NCI-H1105 treated with DMSO at 0.1 percent for 48 hours (cell line): Measurements from ENCODE around the gene RBM6.

ENCODE experiments used
- DNase-seq: peaks from one replicate; lab custom pipeline; 2025; lab: John Stamatoyannopoulos, UW

RBM6 gene

DNA sequence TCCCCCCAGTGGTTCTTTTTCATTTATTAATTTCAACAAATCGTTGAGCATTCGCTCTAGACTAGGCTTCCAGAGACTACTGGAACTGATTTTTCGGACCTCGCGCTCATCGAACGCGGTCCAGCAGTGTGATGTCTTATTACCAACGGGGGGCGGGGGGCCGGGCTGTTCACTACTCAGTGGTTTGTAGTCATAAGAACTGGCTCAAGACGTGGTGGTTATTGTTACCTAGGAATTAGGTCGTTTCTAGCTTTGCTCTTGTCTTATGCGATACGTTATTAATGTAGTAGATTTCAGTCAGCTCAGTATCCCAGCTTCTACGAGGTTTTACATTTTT, 149.6 kb downstream of the RBM6 start:
- no peak for DNase-seq

DNA sequence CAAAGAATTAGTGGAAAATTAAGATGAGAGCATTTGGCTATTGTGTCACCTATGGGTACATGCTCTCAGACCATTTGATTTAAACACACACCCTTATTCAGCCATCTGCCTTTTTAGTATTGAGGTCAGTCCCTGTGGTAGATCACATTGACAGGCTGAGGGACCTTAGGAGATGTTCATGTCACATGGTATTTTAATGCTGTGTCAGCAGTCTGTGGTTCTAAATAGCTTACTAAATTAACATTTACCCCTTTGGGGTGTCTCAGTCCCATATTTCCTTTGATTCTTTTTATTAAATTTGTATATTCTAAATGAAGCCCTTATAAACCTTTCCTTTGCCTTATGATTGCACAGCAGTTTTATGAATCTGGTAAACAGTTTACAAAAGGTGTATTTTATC, 151.0 kb downstream of the RBM6 start:
- no peak for DNase-seq

DNA sequence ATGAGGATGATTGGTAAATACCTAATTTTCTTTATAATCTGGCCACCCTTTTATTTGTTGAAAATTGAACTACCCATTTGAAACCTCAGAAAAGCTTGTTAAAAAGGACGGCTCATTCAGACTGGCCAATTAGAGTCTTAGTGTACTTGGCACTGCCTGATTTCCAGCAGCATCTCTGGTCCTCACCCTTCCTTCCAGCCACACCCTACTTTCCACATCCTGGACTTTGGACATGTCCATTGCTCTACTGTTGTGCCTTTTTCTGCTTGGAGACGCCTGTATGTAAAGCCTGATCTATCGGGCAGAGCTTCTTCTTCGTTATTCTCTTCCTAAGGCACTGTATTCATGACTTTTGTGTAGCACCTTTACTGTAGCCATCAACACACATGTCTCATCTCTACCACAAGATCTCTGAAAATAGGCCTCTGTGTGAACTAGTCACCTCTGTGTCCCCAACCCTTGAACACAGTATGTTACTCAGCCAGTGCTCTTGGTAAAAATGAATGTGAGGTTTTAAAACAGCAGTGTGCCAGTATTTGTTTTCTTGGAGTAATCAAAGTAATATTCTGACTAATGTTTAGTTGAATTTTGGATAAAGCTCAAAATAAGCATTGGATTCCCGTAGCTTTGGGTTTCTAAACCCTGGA, 155.5 kb downstream of the RBM6 start:
- no peak for DNase-seq

DNA sequence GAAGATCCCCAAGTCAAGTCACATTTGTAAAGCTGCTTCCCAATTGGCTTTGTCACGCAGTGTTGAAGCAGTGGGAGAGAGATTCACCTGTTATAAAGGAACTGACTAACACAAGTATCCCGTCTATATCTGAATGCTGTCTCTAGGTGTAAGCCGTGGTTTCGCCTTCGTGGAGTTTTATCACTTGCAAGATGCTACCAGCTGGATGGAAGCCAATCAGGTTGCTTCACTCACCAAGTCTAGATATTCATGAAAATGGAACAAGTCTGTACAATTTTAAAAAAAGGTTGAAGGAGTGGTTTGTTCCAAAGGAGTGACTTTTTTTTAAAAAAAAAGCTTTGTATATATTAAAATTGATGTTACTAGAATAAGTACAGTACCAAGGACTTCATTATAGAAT, 160.4 kb downstream of the RBM6 start:
- no peak for DNase-seq

DNA sequence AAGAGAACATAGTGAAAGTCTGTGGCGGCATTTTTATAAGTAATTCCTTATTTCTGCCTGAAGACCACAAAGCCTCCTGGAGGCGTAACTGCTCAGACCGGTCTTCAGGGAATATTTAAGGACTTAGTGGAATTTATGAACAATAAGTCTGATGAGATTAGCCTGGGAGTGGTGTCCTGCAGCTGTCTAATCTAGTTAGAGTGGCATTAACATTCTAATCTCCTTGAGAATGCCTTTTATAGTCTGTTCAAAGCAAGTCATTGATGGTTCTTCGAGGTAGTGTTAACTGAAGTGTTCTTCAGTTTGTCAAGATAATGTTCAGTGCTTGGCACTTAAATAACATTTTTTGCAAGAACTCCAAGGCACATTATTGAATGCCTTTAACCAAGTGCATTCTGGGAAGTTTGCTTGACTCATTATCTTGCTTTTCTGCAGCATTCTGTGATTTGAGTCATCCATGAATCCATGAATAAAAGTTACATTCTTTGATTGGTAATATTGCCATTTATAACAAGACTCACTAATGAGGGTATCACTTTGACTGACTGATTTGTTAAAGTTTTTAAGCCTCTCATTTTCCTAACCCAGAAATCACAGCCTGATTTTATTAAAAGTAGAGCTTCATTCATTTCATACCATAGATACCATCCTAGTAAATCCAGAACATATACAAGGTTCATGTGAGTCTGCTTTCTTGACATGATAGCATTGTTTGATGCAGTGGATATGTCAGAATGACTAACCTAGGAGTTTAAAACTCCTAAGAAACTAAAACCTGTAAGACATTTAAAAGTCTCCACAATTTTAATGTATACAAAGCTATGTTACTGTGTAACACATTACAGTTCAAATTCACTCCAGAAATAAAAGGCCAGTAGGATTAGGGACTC, 161.3 kb downstream of the RBM6 start:
- DNase-seq = no peak

DNA sequence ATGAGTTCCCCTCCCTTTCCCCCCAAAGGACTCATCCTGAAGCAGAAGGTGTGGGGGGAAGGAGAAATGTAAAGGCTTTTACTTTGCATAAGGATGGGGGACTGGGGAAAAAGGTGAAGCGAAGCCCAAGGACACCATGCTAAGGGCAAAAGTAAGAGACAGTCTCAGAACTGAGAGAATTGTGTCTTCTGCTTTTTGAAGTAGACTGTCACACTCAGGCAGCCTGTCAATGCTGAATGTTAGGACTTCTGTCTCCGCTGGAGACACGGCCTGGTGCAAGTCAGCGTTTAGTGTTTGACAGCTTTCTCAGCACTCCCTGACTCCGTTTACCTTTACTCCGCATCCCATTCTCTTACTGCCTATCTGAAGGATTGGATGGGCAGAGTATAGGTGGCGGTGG, 162.6 kb downstream of the RBM6 start:
- no peak for DNase-seq

DNA sequence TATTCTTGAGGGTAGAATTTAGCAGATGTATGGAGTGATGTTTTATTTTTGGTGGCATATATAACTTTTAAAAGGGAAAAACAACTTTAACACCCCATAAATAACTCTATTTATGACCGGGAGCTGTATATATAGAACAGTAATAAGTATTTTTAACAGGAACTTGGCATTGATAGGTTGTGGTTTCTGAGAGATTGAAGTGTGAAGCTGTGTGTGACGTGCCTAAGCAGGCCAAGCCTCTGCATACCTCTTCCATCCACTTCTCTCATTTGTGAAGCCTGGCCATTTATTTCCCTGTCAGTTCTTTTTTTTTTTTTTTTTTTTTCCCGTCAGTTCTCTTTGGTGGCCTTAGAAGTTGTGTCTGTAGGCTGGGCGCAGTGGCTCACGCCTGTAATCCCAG, 171.8 kb downstream of the RBM6 start:
- DNase-seq = no peak

DNA sequence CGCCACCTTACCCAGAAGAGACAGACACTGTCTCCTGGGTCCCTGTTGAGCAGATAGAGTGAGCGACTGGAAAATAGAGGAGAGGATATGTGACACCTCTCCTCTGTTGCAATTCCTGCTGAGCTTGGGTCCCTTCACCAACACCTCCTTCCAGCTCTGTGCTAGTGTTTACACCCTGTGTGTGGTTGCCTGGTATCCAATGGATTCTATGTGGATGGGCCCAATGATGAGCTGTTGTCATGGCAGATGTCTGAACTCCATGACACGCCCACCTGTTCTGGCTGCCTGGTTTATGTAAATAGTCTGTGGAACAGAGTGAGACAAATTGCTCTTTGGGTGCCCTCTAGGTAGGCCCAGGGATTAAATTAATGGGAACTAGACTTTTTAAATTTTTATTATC, 172.5 kb downstream of the RBM6 start:
- no peak for DNase-seq

DNA sequence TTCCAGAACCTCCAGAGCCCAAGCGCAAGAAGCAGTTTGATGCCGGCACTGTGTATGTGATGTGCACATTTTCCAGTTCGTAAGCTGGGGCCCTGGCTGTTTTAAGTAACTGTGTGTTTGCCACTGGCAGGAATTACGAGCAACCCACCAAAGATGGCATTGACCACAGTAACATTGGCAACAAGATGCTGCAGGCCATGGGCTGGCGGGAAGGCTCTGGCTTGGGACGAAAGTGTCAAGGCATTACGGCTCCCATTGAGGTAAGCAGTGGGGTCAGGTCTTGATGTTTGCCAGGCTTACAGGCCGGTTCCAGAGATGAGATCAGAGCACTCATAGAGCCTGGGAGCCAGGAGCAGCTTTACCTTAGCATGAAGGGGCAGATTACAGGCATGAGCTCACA, 177.2 kb downstream of the RBM6 start:
- no peak for DNase-seq

DNA sequence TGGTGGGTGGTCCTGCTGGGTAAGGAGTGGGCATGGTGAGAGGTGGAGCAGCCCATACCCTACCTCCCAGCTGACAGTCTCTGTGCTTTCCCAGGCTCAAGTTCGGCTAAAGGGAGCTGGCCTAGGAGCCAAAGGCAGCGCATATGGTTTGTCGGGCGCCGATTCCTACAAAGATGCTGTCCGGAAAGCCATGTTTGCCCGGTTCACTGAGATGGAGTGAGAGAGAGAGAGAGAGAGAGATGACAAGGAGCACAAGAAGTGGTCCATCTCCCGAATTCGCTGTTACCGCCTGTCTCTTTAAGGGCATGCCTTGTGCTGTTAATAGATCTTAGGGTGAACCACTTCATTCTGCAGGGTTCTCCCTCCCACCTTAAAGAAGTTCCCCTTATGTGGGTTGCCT, 178.3 kb downstream of the RBM6 start:
- no peak for DNase-seq

DNA sequence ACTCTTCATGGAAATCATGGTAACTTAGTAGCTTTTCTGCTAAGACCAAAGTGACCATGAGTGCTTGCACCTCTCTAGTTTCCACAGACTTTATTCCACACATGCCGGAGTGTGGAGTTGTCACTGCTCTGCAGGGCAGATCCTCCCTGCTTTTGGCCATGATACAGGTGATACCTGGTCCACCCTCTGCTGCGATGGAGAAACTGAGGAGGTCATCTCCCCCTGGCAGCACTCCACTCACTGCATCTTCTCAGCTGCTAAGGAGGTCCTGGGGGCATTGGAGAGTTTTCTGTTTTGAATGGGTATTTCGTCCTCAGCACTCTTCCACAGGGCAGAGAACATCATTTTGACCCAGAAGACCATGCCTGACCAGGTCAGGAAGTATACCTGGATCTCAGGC, 179.8 kb downstream of the RBM6 start:
- no peak for DNase-seq

DNA sequence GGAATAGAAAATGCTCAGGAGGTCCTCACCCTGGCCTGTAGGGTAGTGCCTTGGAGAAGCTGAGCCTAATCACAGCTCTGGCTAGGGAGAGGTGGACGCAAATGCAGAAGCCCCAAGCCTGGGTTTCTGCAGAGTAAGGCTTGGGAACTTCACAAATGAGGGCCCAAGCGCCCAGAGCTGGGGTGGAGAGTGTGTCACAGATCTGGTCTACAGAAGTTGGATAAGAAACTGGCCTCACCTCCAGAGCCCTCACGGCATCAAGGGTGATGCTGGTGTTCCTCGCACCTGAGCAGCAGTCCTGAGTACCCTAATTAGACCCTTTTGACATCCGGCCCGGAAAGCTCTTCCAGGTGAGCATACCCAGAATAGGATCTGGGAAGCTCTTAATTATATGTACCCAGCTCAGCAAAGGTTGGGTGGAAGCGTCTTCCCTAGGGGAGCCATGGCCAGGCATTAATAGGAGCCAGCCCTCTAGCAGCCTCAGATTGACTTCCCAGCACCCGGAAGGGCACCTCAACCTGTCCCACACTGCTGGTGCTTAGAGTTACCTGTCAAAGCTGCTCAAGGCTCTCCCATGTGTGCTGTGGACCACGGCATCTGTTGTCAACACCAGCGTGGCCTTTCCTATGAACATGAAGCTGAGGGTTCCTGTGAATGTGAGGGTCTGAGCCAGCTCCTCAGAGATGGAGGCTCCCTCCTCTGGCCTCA, 180.6 kb downstream of the RBM6 start:
- no peak for DNase-seq

DNA sequence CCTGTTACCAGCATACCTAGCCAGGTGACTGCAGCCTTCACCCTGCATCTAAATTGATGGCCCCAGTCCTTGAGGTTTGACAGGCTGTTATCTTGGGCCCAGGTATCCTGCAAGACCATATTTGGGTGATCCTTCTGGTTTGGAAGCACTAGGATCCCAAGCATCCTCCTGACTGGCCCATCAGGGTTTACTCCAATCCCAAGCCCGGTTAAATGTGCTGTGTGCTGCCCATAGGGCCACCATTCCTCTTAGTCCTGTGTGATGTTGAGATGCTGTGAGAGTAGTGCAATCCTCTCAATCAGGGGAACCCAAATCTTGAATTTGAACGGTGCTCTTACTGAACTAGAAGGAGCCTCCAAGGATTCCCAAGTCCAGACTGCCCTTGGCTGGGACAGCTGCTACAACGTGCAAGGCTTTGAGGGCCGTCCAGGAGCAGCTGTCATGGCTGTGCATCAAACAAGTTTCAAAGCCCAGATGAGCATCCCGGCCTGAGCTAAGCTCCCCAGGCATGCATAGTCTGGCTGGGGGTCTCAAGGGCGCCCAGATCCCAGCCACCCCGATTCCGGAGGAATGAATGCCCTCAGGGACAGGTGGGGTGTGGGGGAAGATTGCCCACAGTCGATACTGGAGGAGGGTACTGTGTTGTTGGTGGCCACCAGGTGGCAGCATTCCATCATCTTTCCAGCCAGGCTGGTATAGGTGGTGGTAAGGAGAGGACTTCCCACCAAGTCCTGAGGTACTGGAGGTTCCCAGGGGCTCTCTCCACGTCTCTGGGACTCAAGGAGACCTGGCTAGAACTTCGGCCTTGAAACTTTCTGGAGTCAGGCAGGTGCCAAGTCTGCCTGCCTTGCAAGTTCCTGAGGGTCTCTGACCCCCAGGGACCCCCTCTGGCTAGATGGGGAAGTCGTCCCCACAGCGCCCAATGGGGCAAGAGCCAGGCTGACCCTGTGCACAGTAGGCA, 181.4 kb downstream of the RBM6 start:
- DNase-seq = peak; percentile 45

DNA sequence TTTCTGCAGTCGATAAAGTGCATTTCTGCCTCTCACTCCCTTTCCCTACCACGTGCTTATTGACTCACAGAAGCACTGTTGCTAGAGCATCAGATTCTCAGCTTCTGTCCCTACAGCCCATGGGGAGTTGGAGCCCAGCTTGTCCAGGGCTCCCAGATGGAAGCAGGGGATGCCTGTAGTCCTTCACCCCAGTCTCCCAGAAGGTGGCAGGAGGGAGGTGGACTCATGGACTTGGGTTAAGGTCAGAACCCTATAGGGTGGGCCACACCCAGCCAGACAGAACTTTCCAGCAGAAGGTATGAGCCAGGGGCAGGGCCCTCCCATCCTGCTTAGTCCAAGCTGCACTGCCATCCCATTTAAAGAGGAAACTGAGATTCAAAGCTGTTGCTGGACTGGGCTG, 182.1 kb downstream of the RBM6 start:
- DNase-seq = no peak

DNA sequence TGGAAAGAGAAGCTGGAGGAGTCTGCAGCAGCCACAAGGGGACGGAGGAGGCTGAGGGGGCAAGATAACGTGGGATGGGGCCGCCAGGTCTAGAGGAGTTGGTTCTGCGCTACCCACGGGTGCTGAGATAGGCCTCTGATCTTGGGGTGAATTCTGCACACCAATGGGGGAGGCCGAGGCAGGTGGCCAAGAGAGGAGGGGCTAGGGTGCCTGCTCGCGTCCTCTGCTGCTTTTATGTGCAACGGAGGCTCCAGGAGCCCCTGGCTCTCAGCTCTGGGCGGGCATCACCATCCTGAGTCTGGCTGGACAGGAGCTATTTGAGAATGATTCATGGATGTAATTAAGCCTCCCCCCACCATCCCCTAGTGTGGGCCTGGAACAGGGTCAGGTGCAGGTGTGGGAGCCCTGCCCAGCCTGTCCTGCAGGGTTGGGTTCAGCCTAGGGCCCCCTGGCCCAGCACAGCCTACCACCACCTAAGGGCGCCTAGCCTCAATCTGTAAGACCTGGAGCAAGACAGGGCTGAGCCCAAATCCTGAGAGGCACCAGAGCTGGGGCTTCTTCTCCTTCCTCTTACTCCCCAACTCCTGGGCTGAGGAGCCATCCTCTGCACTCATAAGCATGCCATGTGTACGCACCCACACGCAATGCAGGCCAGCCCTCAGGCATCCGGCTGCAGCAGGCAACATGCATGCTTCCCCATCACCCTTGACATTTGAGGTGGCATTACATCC, 182.9 kb downstream of the RBM6 start:
- no peak for DNase-seq

DNA sequence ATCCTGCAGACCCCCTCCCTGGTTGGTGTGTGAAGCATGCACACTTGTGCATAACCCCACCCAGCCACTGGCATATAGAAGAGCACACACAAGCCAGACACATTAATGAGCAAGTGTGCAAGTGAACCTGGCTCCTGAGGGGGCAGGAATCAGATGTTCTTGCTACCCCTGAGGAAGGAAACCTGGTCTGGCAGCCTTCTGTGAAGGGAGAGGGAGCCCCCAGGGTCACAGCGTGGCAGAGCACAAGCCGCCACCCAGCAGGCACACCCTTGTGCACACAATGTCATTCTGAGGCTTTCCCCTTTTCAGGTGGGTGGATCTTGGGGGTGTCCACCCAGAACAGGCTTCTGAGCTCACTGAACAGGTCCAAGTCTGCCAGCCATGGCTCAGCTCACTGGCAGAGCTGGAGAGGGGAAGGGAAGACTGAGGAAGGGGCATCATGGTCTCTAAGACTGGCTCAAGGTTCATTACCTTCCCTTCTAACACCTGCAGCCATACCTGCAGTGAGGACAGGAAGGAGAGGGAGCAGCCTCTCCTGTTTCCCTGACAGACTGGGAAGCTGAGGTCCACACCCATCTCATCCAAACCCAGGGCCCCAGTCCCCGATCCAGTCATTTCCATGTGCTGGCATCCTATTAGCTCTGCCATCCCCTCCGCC, 183.6 kb downstream of the RBM6 start:
- DNase-seq = no peak

DNA sequence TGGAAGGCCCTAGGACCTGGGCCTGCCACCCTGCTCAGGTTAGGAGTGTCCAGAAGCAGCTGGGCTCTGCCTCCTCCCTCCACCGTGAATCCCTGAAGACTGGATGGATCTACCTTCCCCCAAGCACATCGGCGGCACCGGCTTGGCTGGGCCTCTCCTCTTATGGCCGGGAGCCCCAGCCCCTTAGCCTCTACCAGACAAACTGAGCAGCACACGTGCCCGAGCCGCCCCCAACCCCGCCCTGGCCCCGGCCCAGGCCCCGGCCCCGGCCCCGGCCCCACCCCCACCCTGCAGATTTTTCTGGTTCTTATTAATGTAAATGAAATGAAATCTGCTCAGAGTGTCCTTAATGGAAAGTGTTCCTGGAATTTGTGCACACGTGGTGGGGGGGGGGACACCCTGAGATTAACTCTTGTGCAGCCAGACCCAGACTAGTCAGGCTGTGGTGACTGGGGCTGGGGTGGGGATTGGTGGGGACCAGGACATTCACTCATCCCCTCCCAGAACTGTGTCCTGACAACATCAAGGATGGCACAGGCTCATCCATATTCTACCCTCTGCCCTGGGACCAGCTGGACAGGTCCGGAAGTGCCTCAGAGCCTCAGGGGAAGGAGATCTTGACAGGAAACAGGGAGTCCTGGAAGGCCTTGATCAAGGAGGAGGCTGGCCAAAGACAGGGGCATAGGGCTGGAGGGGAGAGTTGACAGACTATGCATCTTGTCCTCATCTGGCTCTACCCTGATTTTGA, 184.3 kb downstream of the RBM6 start:
- no peak for DNase-seq

DNA sequence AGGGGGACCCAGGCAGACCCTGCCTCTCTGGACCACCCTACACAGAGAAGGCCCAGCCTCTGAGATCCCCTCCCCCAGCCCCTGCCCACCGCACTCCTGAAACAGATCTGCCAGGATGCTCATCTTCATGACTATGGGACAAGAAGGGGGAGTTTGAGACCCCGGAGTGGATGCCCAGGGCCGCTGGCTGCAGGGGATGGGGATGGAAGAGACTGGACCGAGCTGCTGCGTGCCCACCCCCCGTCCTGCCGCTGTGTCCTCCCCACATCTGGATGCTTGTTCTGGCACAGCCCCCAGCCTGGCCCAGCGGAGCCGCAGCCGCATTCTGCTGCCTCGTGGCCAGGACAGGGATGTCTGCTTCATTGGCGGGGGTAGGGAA, 184.8 kb downstream of the RBM6 start:
- DNase-seq = no peak

DNA sequence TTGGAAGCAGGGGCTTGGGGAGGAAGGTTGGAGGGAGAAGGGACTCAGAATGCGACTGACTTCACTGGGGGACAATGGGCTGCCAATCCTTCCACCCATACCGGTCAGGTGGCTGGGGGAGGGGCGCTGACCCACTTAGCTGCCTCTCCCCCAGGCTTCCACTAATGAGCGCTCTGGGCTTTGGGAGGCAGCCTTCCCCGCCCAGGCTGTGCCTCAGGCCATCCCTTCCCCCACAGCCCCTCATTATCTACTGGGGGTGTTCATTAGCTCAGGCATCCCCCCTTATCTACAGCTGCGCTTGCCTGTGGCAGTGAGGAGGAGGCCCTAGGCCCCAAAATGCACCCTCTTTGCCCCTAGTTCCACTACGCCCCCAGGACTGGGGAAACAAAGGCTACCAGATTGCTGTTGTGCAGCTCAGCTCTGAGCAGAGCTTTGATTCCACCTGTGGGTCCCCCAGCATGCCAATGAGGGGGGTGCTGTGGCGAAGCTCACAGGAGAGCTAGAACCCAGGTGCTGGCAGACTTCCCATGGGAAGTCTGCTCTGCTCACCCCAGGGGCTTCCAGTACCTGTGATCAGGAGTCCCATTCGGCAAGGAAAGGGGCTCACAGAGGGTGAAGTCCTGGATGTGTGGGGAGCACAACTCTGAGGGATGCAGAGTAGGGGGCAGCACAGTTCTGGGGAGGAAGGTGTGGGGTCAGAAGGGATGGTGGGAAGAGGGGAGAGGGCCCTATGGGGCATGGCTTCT, 185.8 kb downstream of the RBM6 start:
- no peak for DNase-seq
